A549 (cell line): ENCODE results near the gene GALNT14.

Source experiments
- EP300 ChIP-seq, 2 experiments: fragments of >200 bp; sonication (Bioruptor Twin); formaldehyde crosslinking; IDR thresholded peaks; 2 replicates in 1 of 2; 3 replicates in 1 of 2; pipeline ENCODE4 v1.6.1; 2016 to 2017
- JUNB ChIP-seq: fragments of >200 bp; sonication (Bioruptor Twin); formaldehyde crosslinking; IDR thresholded peaks from 2 replicates; pipeline ENCODE4 v1.6.1; 2016
- NPAS2 ChIP-seq: fragments of 250-450 bp; sonication (Bioruptor Pico); IDR thresholded peaks from 2 replicates; pipeline ENCODE4 v1.8.0; 2022; ENCODE audit warnings: mild to moderate bottlenecking, moderate library complexity, borderline replicate concordance
- ZFP36 ChIP-seq: fragments of 450-650 bp; IDR thresholded peaks from 2 replicates; pipeline ENCODE4 v1.6.1; 2014; ENCODE audit warnings: borderline replicate concordance; ENCODE audit not compliant: partially characterized antibody
- TF ChIP-seq, protein P1 (sequence below): fragments of >200 bp; sonication (Bioruptor Twin); formaldehyde crosslinking; IDR thresholded peaks from 3 replicates; pipeline ENCODE4 v1.5.1; 2016

DNA sequence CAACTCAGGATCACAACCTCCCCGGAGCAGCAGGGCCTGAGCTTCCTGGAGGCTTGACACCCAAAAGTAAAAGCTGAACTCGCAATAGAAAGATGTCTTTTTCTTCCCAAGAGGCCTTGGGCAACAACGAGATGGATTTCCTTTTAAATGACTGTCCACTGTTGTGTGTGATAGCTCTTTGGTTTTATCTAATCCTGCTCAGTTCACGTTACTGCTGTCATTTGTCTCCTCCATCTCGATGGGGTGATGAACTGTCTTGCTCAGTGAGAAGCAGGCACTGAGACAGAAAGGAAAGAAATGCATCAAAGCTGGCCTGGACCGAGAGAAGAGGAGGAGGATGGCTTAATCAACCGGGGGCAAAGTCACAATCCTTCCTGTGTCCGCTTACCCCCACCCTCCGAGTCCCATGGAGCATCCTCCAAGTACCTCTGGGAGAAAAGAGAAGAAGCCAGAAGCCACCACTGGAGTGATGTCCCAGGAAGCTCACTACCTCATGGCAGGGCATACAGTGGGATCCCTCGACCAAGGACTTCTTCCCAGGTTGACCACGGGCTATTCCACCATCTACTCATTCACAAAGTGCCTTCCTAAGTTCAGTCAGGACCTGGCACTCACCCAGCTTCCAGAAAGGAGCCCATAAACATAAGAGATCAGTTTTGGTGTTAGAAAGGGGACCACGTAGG is 68.5 kb downstream of the GALNT14 start:
- TF ChIP-seq, protein P1, sequence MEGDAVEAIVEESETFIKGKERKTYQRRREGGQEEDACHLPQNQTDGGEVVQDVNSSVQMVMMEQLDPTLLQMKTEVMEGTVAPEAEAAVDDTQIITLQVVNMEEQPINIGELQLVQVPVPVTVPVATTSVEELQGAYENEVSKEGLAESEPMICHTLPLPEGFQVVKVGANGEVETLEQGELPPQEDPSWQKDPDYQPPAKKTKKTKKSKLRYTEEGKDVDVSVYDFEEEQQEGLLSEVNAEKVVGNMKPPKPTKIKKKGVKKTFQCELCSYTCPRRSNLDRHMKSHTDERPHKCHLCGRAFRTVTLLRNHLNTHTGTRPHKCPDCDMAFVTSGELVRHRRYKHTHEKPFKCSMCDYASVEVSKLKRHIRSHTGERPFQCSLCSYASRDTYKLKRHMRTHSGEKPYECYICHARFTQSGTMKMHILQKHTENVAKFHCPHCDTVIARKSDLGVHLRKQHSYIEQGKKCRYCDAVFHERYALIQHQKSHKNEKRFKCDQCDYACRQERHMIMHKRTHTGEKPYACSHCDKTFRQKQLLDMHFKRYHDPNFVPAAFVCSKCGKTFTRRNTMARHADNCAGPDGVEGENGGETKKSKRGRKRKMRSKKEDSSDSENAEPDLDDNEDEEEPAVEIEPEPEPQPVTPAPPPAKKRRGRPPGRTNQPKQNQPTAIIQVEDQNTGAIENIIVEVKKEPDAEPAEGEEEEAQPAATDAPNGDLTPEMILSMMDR: no peak
- TF ChIP-seq NPAS2 (no peak), EP300 (IDR thresholded peaks at IDR 0.05) (no peak), ZFP36 (no peak), JUNB (no peak)
